RWPE2 (cell line): ENCODE results near the gene RPS6KA5.
"Not testable (repeated sequence)": the region's sequence is repeated elsewhere in the genome, so short reads cannot be mapped to it uniquely, and the experiment has no call there.

Source experiments
- ATAC-seq: fragments of 200-7000 bp; cut with Tn5 transposase; 3 replicates; pipeline ENCODE4 v1.9.1; 2021; ENCODE audit warnings: low read depth
- DNase-seq: peaks from one replicate; pipeline ENCODE4 v3.0.0-alpha.2; 2020; ENCODE audit warnings: low spot score
- H3K27ac ChIP-seq: fragments of 450-650 bp; 2 replicates; pipeline ENCODE4 v1.5.1; 2017; ENCODE audit warnings: mild to moderate bottlenecking; ENCODE audit not compliant: poor library complexity, severe bottlenecking
- H3K27me3 ChIP-seq: fragments of 250-450 bp; sonication (Bioruptor Pico); 2 replicates; pipeline ENCODE4 v1.5.1; 2021; ENCODE audit warnings: mild to moderate bottlenecking, moderate library complexity; ENCODE audit not compliant: insufficient read depth, poor library complexity, severe bottlenecking
- H3K36me3 ChIP-seq: fragments of 250-450 bp; sonication (Bioruptor Pico); 2 replicates; pipeline ENCODE4 v1.5.1; 2020; ENCODE audit warnings: low read depth, mild to moderate bottlenecking, moderate library complexity
- H3K4me1 ChIP-seq: fragments of 250-450 bp; sonication (Bioruptor Pico); 2 replicates; pipeline ENCODE4 v1.5.1; 2021; ENCODE audit warnings: mild to moderate bottlenecking, moderate library complexity; ENCODE audit not compliant: insufficient read depth, poor library complexity, severe bottlenecking
- H3K4me3 ChIP-seq: fragments of 250-450 bp; sonication (Bioruptor Pico); 2 replicates; pipeline ENCODE4 v1.5.1; 2021; ENCODE audit warnings: mild to moderate bottlenecking, moderate library complexity; ENCODE audit not compliant: severe bottlenecking
- H3K9me3 ChIP-seq: fragments of 250-450 bp; sonication (Bioruptor Pico); 2 replicates; pipeline ENCODE4 v1.5.1; 2021; ENCODE audit warnings: mild to moderate bottlenecking, moderate library complexity; ENCODE audit not compliant: severe bottlenecking
- CTCF ChIP-seq: fragments of 450-650 bp; IDR thresholded peaks from one replicate; pipeline ENCODE4 v1.5.1; 2017; ENCODE audit warnings: mild to moderate bottlenecking, moderate library complexity; ENCODE audit not compliant: poor library complexity, severe bottlenecking

Gene RPS6KA5

DNA sequence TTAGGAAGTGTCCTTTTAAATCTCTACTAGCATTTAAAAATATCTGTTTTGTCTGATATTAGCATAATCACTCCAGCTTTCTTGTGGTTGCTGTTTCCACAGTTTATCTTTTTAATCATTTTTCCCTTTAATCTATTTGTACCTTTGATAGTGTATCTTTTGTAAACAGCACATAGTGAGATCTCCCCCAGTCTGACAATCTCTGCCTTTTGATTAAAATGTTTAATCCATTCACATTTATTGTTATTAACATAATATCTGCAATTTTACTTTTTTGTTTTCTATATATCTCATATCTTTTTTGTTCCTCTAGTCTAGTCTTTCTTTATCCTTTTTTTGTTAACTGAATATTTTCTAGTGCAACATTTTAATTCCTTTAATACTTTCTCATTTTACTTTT lies 104.2 kb downstream of the RPS6KA5 start:
- Histone ChIP-seq H3K27ac (no peak overlapping the region), H3K9me3 (peaks cover 10% of the 10 kb centered on the region), H3K27me3 (no peaks in the 10 kb centered on the region), H3K36me3 (no peaks in the 10 kb centered on the region), H3K4me3 (no peak overlapping the region), H3K4me1 (no peaks in the 10 kb centered on the region)
- no peak for ATAC-seq
- DNase-seq: no peak
- no peak for TF ChIP-seq CTCF

GRCh38 chr14:90953643-90954042 lies 106.8 kb downstream of the RPS6KA5 start:
- not testable (repeated sequence) for H3K36me3 ChIP-seq, DNase-seq, H3K4me3 ChIP-seq, ATAC-seq, H3K9me3 ChIP-seq, H3K4me1 ChIP-seq, H3K27me3 ChIP-seq, H3K27ac ChIP-seq

DNA sequence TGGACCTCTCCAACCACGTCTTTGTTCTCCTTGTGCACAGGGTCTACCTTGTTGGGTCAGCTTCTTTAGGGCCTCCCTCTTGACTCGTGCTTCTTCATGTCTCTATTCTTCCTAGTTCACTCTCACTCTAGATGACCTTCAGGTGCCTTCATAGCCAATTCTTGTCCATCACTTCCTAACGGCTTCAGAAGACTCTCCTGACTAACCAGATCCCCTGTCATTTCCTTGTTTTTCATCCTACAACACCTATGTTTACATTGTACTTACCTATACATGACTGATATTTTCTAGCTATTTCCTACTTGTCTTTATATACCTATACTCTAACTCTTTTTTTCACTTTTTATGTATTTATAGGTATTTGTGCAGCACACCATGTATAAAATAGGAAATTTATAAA lies 117.1 kb downstream of the RPS6KA5 start:
- Histone ChIP-seq H3K27ac (no peak overlapping the region), H3K4me3 (no peak overlapping the region), H3K27me3 (no peaks in the 10 kb centered on the region), H3K4me1 (no peaks in the 10 kb centered on the region), H3K9me3 (no peaks in the 10 kb centered on the region), H3K36me3 (no peaks in the 10 kb centered on the region)
- no peak for ATAC-seq
- no peak for TF ChIP-seq CTCF
- DNase-seq: no peak

GRCh38 chr14:90942511-90942910 lies 117.9 kb downstream of the RPS6KA5 start:
- no peaks in the 10 kb centered on the region for H3K27me3 ChIP-seq
- no peak for TF ChIP-seq CTCF
- no peak overlapping the region for H3K27ac ChIP-seq
- DNase-seq (no peak), ATAC-seq (no peak)
- no peaks in the 10 kb centered on the region for H3K9me3 ChIP-seq
- H3K4me1 ChIP-seq: no peaks in the 10 kb centered on the region
- H3K4me3 ChIP-seq: no peak overlapping the region
- H3K36me3 ChIP-seq: no peaks in the 10 kb centered on the region

DNA sequence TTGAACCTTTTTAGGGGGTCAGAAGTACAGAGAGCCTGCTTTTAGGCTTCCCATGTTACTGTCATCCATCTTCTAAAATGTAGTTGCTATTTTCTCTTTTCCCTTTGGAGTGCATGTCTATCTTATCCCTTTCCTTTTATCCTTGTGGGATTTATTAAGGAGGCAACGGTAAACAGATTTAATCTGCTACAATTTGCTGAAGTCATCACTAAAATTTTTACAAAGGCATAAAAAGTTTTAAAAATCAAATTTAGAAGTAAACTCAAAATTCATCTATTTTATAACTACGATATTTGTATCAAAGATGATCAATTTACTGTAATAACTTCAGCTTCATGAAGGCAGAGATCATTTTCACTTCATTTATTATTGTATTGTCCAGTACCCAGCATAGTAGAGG lies 118.7 kb downstream of the RPS6KA5 start:
- H3K4me3 ChIP-seq: no peak overlapping the region
- H3K36me3 ChIP-seq: no peaks in the 10 kb centered on the region
- ATAC-seq (no peak), DNase-seq (no peak)
- H3K4me1 ChIP-seq: no peaks in the 10 kb centered on the region
- TF ChIP-seq CTCF: no peak
- no peaks in the 10 kb centered on the region for H3K9me3 ChIP-seq
- H3K27ac ChIP-seq: no peak overlapping the region
- no peaks in the 10 kb centered on the region for H3K27me3 ChIP-seq
